ENCODE results near the gene MLNR. TPM values are rescaled to one million over a fixed set of nuclear protein-coding genes. Genes with fewer than 3 reads are reported as not detected.

Gene MLNR
- polyA plus RNA-seq, 1 donor from 2014 or later = not detected

GRCh38 chr13:49225223-49226042 is 5.3 kb downstream of the MLNR start:
- Histone ChIP-seq H3K79me2 (replicated peaks; ENCODE audit: insufficient read depth, low read length) (no peaks in the 10 kb centered on the region), H3K36me3 (ENCODE audit: insufficient read depth, low read length) (no peaks in the 10 kb centered on the region), H2AFZ (ENCODE audit: low read depth, low read length) (no peak overlapping the region), H3K27ac (ENCODE audit: low read length) (no peak overlapping the region), H3K27me3 (ENCODE audit: insufficient read depth, low read depth, low read length) (peaks cover 36% of the 10 kb centered on the region), H3F3A (ENCODE audit: insufficient read depth, low read length, poor library complexity, severe bottlenecking) (no peaks in the 10 kb centered on the region), H3K4me2 (ENCODE audit: low read length) (no peak overlapping the region), H3K9ac (ENCODE audit: low read length) (no peak overlapping the region), H3K4me3 (ENCODE audit: low read length) (no peak overlapping the region), H3K9me2 (ENCODE audit: insufficient read depth, low read length) (no peaks in the 10 kb centered on the region), H3K9me3 (ENCODE audit: low read length) (no peaks in the 10 kb centered on the region), H4K20me1 (ENCODE audit: insufficient read depth) (no peaks in the 10 kb centered on the region)
- TF ChIP-seq SMC3 (conservative IDR thresholded peaks at IDR 0.05; ENCODE audit: poor library complexity) = no peak
- TF ChIP-seq REST (IDR thresholded peaks at IDR 0.05; ENCODE audit: borderline replicate concordance) = no peak
- TF ChIP-seq EP300 (conservative IDR thresholded peaks at IDR 0.05; ENCODE audit: poor library complexity, severe bottlenecking) = no peak
- no peak for TF ChIP-seq EZH2 (IDR thresholded peaks at IDR 0.05; ENCODE audit: borderline replicate concordance, insufficient read depth, low read length, poor library complexity, severe bottlenecking)
- no peak for TF ChIP-seq TAF1 (IDR thresholded peaks at IDR 0.05; ENCODE audit: low read depth)
- TF ChIP-seq RAD21 (conservative IDR thresholded peaks at IDR 0.05) = no peak
- no peak for TF ChIP-seq CTCF (IDR thresholded peaks at IDR 0.05; ENCODE audit: poor library complexity, severe bottlenecking)
- no peak for TF ChIP-seq POLR2AphosphoS5 (IDR thresholded peaks at IDR 0.05)
- TF ChIP-seq MXI1 (conservative IDR thresholded peaks at IDR 0.05; ENCODE audit: poor library complexity, severe bottlenecking) = no peak

GRCh38 chr13:49226613-49227012 is 6.5 kb downstream of the MLNR start:
- H3K79me2 ChIP-seq (replicated peaks; ENCODE audit: insufficient read depth, low read length) = no peaks in the 10 kb centered on the region
- H3K4me3 ChIP-seq (ENCODE audit: low read length) = no peak overlapping the region
- no peak for TF ChIP-seq RAD21 (conservative IDR thresholded peaks at IDR 0.05)
- TF ChIP-seq TAF1 (IDR thresholded peaks at IDR 0.05; ENCODE audit: low read depth) = no peak
- no peak for TF ChIP-seq EP300 (conservative IDR thresholded peaks at IDR 0.05; ENCODE audit: poor library complexity, severe bottlenecking)
- H3K36me3 ChIP-seq (ENCODE audit: insufficient read depth, low read length) = no peaks in the 10 kb centered on the region
- H2AFZ ChIP-seq (ENCODE audit: low read depth, low read length) = no peak overlapping the region
- no peaks in the 10 kb centered on the region for H4K20me1 ChIP-seq (ENCODE audit: insufficient read depth)
- peaks cover 24% of the 10 kb centered on the region for H3K27me3 ChIP-seq (ENCODE audit: insufficient read depth, low read depth, low read length)
- H3F3A ChIP-seq (ENCODE audit: insufficient read depth, low read length, poor library complexity, severe bottlenecking) = no peaks in the 10 kb centered on the region
- H3K27ac ChIP-seq (ENCODE audit: low read length) = no peak overlapping the region
- no peak overlapping the region for H3K4me2 ChIP-seq (ENCODE audit: low read length)
- no peaks in the 10 kb centered on the region for H3K9me2 ChIP-seq (ENCODE audit: insufficient read depth, low read length)
- H3K9me3 ChIP-seq (ENCODE audit: low read length) = no peaks in the 10 kb centered on the region
- no peak overlapping the region for H3K9ac ChIP-seq (ENCODE audit: low read length)

Measured in neural cell (in vitro differentiated cells).